Common myeloid progenitor, CD34-positive (primary cell): ENCODE measurements around the gene ETS2.

Experiments
- CTCF ChIA-PET: fragments of 350-600 bp; sonication (Branson Sonifier 250); formaldehyde crosslinking; loops from one replicate; lab custom pipeline; 2021; ENCODE audit warnings: antibody characterized with exemption; lab: Charles Lee
- POLR2A ChIA-PET: fragments of 350-600 bp; sonication (Branson Sonifier 250); formaldehyde crosslinking; loops from one replicate; lab custom pipeline; 2021; ENCODE audit warnings: antibody characterized with exemption; lab: Charles Lee
- DNase-seq, 3 donors: peaks; one replicate each; pipeline versions ENCODE4 v3.0.0 to v3.0.0-alpha.2; 2013
- H3K27ac ChIP-seq, 2 experiments: 1 replicate in 1 of 2; 2 replicates in 1 of 2; pipeline ENCODE4 v1.7.0; 2013; ENCODE audit warnings: inconsistent platforms in 2 of 2, low read length in 2 of 2, mild to moderate bottlenecking in 2 of 2, low read depth in 1 of 2, moderate library complexity in 1 of 2; ENCODE audit not compliant: severe bottlenecking in 2 of 2, insufficient read depth in 1 of 2, poor library complexity in 1 of 2
- H3K27me3 ChIP-seq, 5 experiments: replicated peaks in 2 of 5; 1 replicate in 3 of 5; 2 replicates in 2 of 5; pipeline versions ENCODE4 v1.6.1 to v1.7.0; 2013; ENCODE audit warnings: low read length in 4 of 5, mild to moderate bottlenecking in 2 of 5, moderate library complexity in 2 of 5, inconsistent platforms in 1 of 5; ENCODE audit not compliant: insufficient read depth in 5 of 5, control insufficient read depth in 4 of 5
- H3K36me3 ChIP-seq, 4 experiments: 1 replicate in 2 of 4; 2 replicates in 2 of 4; pipeline versions ENCODE4 v1.6.1 to v1.7.0; 2013; ENCODE audit warnings: low read length in 3 of 4, control low read depth in 1 of 4, mild to moderate bottlenecking in 1 of 4; ENCODE audit not compliant: control insufficient read depth in 4 of 4, insufficient read depth in 4 of 4
- H3K4me1 ChIP-seq, 4 experiments: 1 replicate in 3 of 4; 2 replicates in 1 of 4; pipeline versions ENCODE4 v1.6.1 to v1.7.1; 2013; ENCODE audit warnings: low read length in 3 of 4, mild to moderate bottlenecking in 3 of 4, control low read depth in 1 of 4, inconsistent platforms in 1 of 4, moderate library complexity in 1 of 4; ENCODE audit not compliant: control insufficient read depth in 4 of 4, insufficient read depth in 4 of 4; ENCODE audit errors: control extremely low read depth in 1 of 4
- H3K4me3 ChIP-seq, 7 experiments: 1 replicate in 4 of 7; 2 replicates in 3 of 7; pipeline versions ENCODE4 v1.5.1 to v1.7.0; 2013; ENCODE audit warnings: mild to moderate bottlenecking in 7 of 7, low read length in 6 of 7, moderate library complexity in 6 of 7, inconsistent platforms in 2 of 7, low read depth in 2 of 7, control low read depth in 1 of 7; ENCODE audit not compliant: insufficient read depth in 4 of 7, control insufficient read depth in 1 of 7; ENCODE audit errors: extremely low read depth in 1 of 7
- H3K9me3 ChIP-seq, 5 experiments: 1 replicate in 4 of 5; 2 replicates in 1 of 5; pipeline versions ENCODE4 v1.6.1 to v1.7.1; 2013; ENCODE audit warnings: low read length in 4 of 5, mild to moderate bottlenecking in 2 of 5, inconsistent platforms in 1 of 5, low read depth in 1 of 5, moderate library complexity in 1 of 5; ENCODE audit not compliant: control insufficient read depth in 4 of 5, insufficient read depth in 2 of 5; ENCODE audit errors: control extremely low read depth in 1 of 5
- WGBS: methylation state at CpG from one replicate; pipeline ENCODE4 v1.1.5; 2013; ENCODE audit not compliant: insufficient coverage; 5-methylcytosine and 5-hydroxymethylcytosine counted together

Gene ETS2

GRCh38 chr21:38777015-38777414 is 28.7 kb upstream of the ETS2 start:
- Histone ChIP-seq H3K4me3 (no peak overlapping the region), H3K27me3 (no peaks in the 10 kb centered on the region), H3K9me3 (peaks cover 0 to 14% (median 3%) of the 10 kb centered on the region in 5 experiments), H3K4me1 (peaks cover 11 to 24% (median 17%) of the 10 kb centered on the region in 4 experiments), H3K36me3 (no peaks in the 10 kb centered on the region), H3K27ac (no peak overlapping the region)
- POLR2A ChIA-PET = interaction anchor here (1.0 kb wide), 1 partner anchor 30 kb away, joined by 3 read pairs; no protein-coding TSS in a partner anchor
- no CpG with 5 or more reads among the region's 1 CpG for WGBS
- CTCF ChIA-PET = interaction anchor here (1.2 to 1.9 kb wide), 4 partner anchors 9 to 25 kb away, joined by 3 to 8 read pairs (median 4); no protein-coding TSS in a partner anchor
- DNase-seq = no peak

- ChIA-PET CTCF (interaction anchor here (1.2 to 1.9 kb wide), 4 partner anchors 9 to 26 kb away, joined by 3 to 8 read pairs (median 4); no protein-coding TSS in a partner anchor), POLR2A (interaction anchor here (1.0 kb wide), 1 partner anchor 29 kb away, joined by 3 read pairs; no protein-coding TSS in a partner anchor)
- 0% methylated on average over 2 of the region's 5 CpGs for WGBS
- Histone ChIP-seq H3K27ac (peak overlapping the region in 1 of 2 experiments; percentile 4), H3K9me3 (peaks cover 0 to 19% (median 7%) of the 10 kb centered on the region in 5 experiments), H3K27me3 (no peaks in the 10 kb centered on the region), H3K36me3 (no peaks in the 10 kb centered on the region), H3K4me3 (no peak overlapping the region), H3K4me1 (peaks cover 11 to 24% (median 17%) of the 10 kb centered on the region in 4 experiments)
- peak in 2 of 3 donors; percentile 59 to 62 for DNase-seq
Measured at GRCh38 chr21:38777531-38777930, 28.2 kb upstream of the ETS2 start.

- H3K36me3 ChIP-seq = no peaks in the 10 kb centered on the region
- peak overlapping the region in 1 of 7 experiments; percentile 20 for H3K4me3 ChIP-seq
- ChIA-PET POLR2A (no interaction called here), CTCF (interaction anchor here (0.8 to 1.0 kb wide), 3 partner anchors 12 to 48 kb away, joined by 3 read pairs; no protein-coding TSS in a partner anchor)
- H3K4me1 ChIP-seq = peaks cover 11 to 24% (median 16%) of the 10 kb centered on the region in 4 experiments
- no CpG with 5 or more reads among the region's 2 CpGs for WGBS
- no peaks in the 10 kb centered on the region for H3K27me3 ChIP-seq
- DNase-seq = peak in 2 of 3 donors; percentile 88 to 89
- peaks cover 0 to 26% (median 10%) of the 10 kb centered on the region in 5 experiments for H3K9me3 ChIP-seq
- no peak overlapping the region for H3K27ac ChIP-seq
Measured at GRCh38 chr21:38780879-38781278, 24.9 kb upstream of the ETS2 start.

- DNase-seq = no peak
- 97% methylated on average over 5 of the region's 7 CpGs for WGBS
- H3K4me3 ChIP-seq = no peak overlapping the region
- ChIA-PET CTCF (no interaction called here), POLR2A (no interaction called here)
- H3K27ac ChIP-seq = no peak overlapping the region
- H3K9me3 ChIP-seq = peaks cover 0 to 17% (median 8%) of the 10 kb centered on the region in 5 experiments
- H3K36me3 ChIP-seq = no peaks in the 10 kb centered on the region
- H3K27me3 ChIP-seq = no peaks in the 10 kb centered on the region
- peaks cover 0 to 19% (median 6%) of the 10 kb centered on the region in 4 experiments for H3K4me1 ChIP-seq
Measured at GRCh38 chr21:38784458-38785266, 21.1 kb upstream of the ETS2 start.

- no peak for DNase-seq
- H3K4me3 ChIP-seq = no peak overlapping the region
- 100% methylated on average over 1 of the region's 1 CpG for WGBS
Measured at GRCh38 chr21:38785483-38785882, 20.2 kb upstream of the ETS2 start.

GRCh38 chr21:38787016-38787415 is 18.7 kb upstream of the ETS2 start:
- WGBS = 100% methylated on average over 2 of the region's 6 CpGs
- Histone ChIP-seq H3K36me3 (no peaks in the 10 kb centered on the region), H3K4me3 (no peak overlapping the region), H3K9me3 (peaks cover 0 to 12% (median 7%) of the 10 kb centered on the region in 5 experiments), H3K27me3 (no peaks in the 10 kb centered on the region), H3K4me1 (peaks cover 0 to 26% (median 3%) of the 10 kb centered on the region in 4 experiments), H3K27ac (no peak overlapping the region)
- CTCF ChIA-PET = interaction anchor here (1.2 to 1.5 kb wide), 4 partner anchors 20 to 202 kb away, joined by 3 to 5 read pairs (median 3); no protein-coding TSS in a partner anchor
- no peak for DNase-seq
- POLR2A ChIA-PET = interaction anchor here (0.6 to 0.9 kb wide), 2 partner anchors 14 to 15 kb away, joined by 3 read pairs; no protein-coding TSS in a partner anchor

More at GRCh38 chr21:38785483-38785882, 20.2 kb upstream of the ETS2 start:
- H3K27me3 ChIP-seq = no peaks in the 10 kb centered on the region
- ChIA-PET POLR2A (no interaction called here), CTCF (interaction anchor here (1.0 to 1.5 kb wide), 2 partner anchors 25 to 51 kb away, joined by 3 to 4 read pairs; no protein-coding TSS in a partner anchor)
- no peaks in the 10 kb centered on the region for H3K36me3 ChIP-seq
- no peak overlapping the region for H3K27ac ChIP-seq
- H3K9me3 ChIP-seq = peaks cover 0 to 17% (median 8%) of the 10 kb centered on the region in 5 experiments
- peaks cover 0 to 21% (median 7%) of the 10 kb centered on the region in 4 experiments for H3K4me1 ChIP-seq
